GM12878 (cell line): Measurements from ENCODE around the gene DOCK9. TPM values are rescaled to one million over a fixed set of nuclear protein-coding genes. Genes with fewer than 3 reads are reported as not detected.
A peak's percentile ranks its signal among the peaks of the same experiment; 100 is the strongest.

Experiments used
- ATAC-seq: fragments of 200-7000 bp; cut with Tn5 transposase; 3 replicates; pipeline ENCODE4 v1.9.1; 2020; ENCODE audit warnings: mild to moderate bottlenecking, moderate library complexity
- BruUV-seq: library from RNA; stranded (reverse); fragments of 400-500 nt; replicated peaks from 2 replicates; lab custom pipeline; 2021; lab: Mats Ljungman, UMichigan
- CTCF ChIA-PET: fragments of 300-600 bp; sonication (Branson Sonifier 250); formaldehyde crosslinking; extraction: SDS; loops from one replicate; lab custom pipeline; 2021; ENCODE audit warnings: inconsistent platforms; lab: Yijun Ruan, JAX
- POLR2A ChIA-PET: fragments of 350-600 bp; formaldehyde crosslinking; extraction: SDS; loops from one replicate; lab custom pipeline; 2021; ENCODE audit warnings: inconsistent platforms; lab: Charles Lee
- RAD21 ChIA-PET: fragments of 300-600 bp; sonication (Branson Sonifier 250); formaldehyde crosslinking; loops from one replicate; lab custom pipeline; 2023; ENCODE audit warnings: antibody characterized with exemption; ENCODE audit not compliant: unreplicated experiment; lab: Charles Lee
- SMC1A ChIA-PET: fragments of 300-600 bp; sonication (Branson Sonifier 250); formaldehyde crosslinking; loops from one replicate; lab custom pipeline; 2023; ENCODE audit not compliant: unreplicated experiment, uncharacterized antibody; lab: Charles Lee
- DNase-seq: peaks from one replicate; pipeline ENCODE4 v3.0.0-alpha.2; 2011; ENCODE audit warnings: low read depth, low spot score
- FAIRE-seq: peaks from 3 replicates; lab custom pipeline; 2011; peaks lifted over from hg19 to GRCh38; lab: Jason Lieb, UNC
- H2AFZ ChIP-seq: 2 replicates; pipeline ENCODE4 v1.6.0; 2011; ENCODE audit warnings: low read depth, low read length, control low read depth; ENCODE audit not compliant: control insufficient read depth
- H3K27ac ChIP-seq: 2 replicates; pipeline ENCODE4 v1.5.1; 2011; ENCODE audit warnings: control low read depth; ENCODE audit not compliant: control insufficient read depth, insufficient read depth
- H3K27me3 ChIP-seq, 2 experiments: replicated peaks in 1 of 2; 2 replicates each; pipeline versions ENCODE4 v1.6.0 to v1.6.1; 2011; ENCODE audit warnings: low read length in 1 of 2; ENCODE audit not compliant: control insufficient read depth in 2 of 2, insufficient read depth in 2 of 2
- H3K36me3 ChIP-seq, 2 experiments: 2 replicates each; pipeline ENCODE4 v1.5.1; 2011; ENCODE audit warnings: low read length in 1 of 2; ENCODE audit not compliant: control insufficient read depth in 2 of 2, insufficient read depth in 2 of 2
- H3K4me1 ChIP-seq: 2 replicates; pipeline ENCODE4 v1.6.1; 2011; ENCODE audit warnings: mild to moderate bottlenecking, low read length, moderate library complexity, mixed read lengths; ENCODE audit not compliant: control insufficient read depth, insufficient read depth
- H3K4me2 ChIP-seq: 2 replicates; pipeline ENCODE4 v1.6.0; 2011; ENCODE audit warnings: control low read depth; ENCODE audit not compliant: control insufficient read depth, insufficient read depth
- H3K4me3 ChIP-seq: fragments of 200-600 bp; sonication (generic); 2 replicates; pipeline ENCODE4 v1.5.1; 2016
- H3K79me2 ChIP-seq: 2 replicates; pipeline ENCODE4 v1.6.0; 2011; ENCODE audit warnings: low read length; ENCODE audit not compliant: control insufficient read depth, insufficient read depth
- H3K9ac ChIP-seq: 2 replicates; pipeline ENCODE4 v1.8.0; 2011; ENCODE audit warnings: low read length, control low read depth, mixed read lengths; ENCODE audit not compliant: control insufficient read depth, insufficient read depth
- H3K9me3 ChIP-seq: replicated peaks from 3 replicates; pipeline ENCODE4 v1.5.1; 2011; ENCODE audit warnings: mild to moderate bottlenecking, low read length; ENCODE audit not compliant: control insufficient read depth, insufficient read depth
- H4K20me1 ChIP-seq: 2 replicates; pipeline ENCODE4 v1.6.0; 2011; ENCODE audit not compliant: control insufficient read depth, insufficient read depth
- CREM ChIP-seq: IDR thresholded peaks from 2 replicates; pipeline ENCODE4 v1.6.1; 2014; ENCODE audit warnings: antibody characterized with exemption, low read depth
- E2F4 ChIP-seq: IDR thresholded peaks from 2 replicates; pipeline ENCODE4 v1.6.1; 2012; ENCODE audit warnings: low read depth, low read length, improper control_type of control experiment
- EZH2 ChIP-seq: IDR thresholded peaks from 2 replicates; pipeline ENCODE4 v1.6.1; 2012; ENCODE audit warnings: low read depth, mild to moderate bottlenecking, control low read depth, inconsistent platforms, low read length, borderline replicate concordance; ENCODE audit not compliant: control insufficient read depth
- FOXK2 ChIP-seq: fragments of 450-650 bp; IDR thresholded peaks from 2 replicates; pipeline ENCODE4 v1.6.1; 2017; ENCODE audit warnings: mild to moderate bottlenecking, moderate library complexity
- MAX ChIP-seq: IDR thresholded peaks from 2 replicates; pipeline ENCODE4 v1.6.1; 2012; ENCODE audit warnings: low read depth, low read length, improper control_type of control experiment
- NRF1 ChIP-seq: conservative IDR thresholded peaks from 2 replicates; pipeline ENCODE4 v1.6.1; 2011; ENCODE audit warnings: mild to moderate bottlenecking, low read depth, low read length, improper control_type of control experiment
- RAD21 ChIP-seq: IDR thresholded peaks from 2 replicates; pipeline ENCODE4 v1.6.1; 2011; ENCODE audit warnings: mild to moderate bottlenecking, low read depth, low read length, moderate library complexity; ENCODE audit not compliant: insufficient read depth
- SIX5 ChIP-seq: IDR thresholded peaks from 2 replicates; pipeline ENCODE4 v1.6.1; 2011; ENCODE audit warnings: mild to moderate bottlenecking, low read depth, low read length, moderate library complexity; ENCODE audit not compliant: severe bottlenecking
- STAT3 ChIP-seq: IDR thresholded peaks from 2 replicates; pipeline ENCODE4 v1.6.1; 2011; ENCODE audit warnings: low read depth, low read length, improper control_type of control experiment
- TCF7 ChIP-seq: IDR thresholded peaks from 2 replicates; pipeline ENCODE4 v1.6.1; 2014; ENCODE audit warnings: antibody characterized with exemption, borderline replicate concordance
- USF1 ChIP-seq: IDR thresholded peaks from 2 replicates; pipeline ENCODE4 v1.6.1; 2011; ENCODE audit warnings: borderline replicate concordance, low read depth, mild to moderate bottlenecking, moderate library complexity, mixed read lengths, low read length; ENCODE audit not compliant: insufficient read depth; ENCODE audit errors: extremely low read length
- WGBS: methylation state at CpG from one replicate; pipeline ENCODE4 v1.1.6; 2016; ENCODE audit warnings: low lambda C conversion rate; ENCODE audit not compliant: insufficient replicate concordance, insufficient coverage; ENCODE audit errors: missing lambda C conversion rate; 5-methylcytosine and 5-hydroxymethylcytosine counted together
- in situ Hi-C: fragments of 300-500 bp; cut with MboI; formaldehyde crosslinking; loops from 9 replicates; pipeline ENCODE4 v1.14.3; 2018; ENCODE audit warnings: mixed read lengths
- intact Hi-C: fragments of 100-400 bp; cut with micrococcal nuclease; formaldehyde crosslinking; loops from one replicate; pipeline ENCODE4 v1.14.2; 2022; ENCODE audit not compliant: unreplicated experiment
- polyA plus RNA-seq, 11 experiments: library from polyadenylated mRNA; depleted of rRNA in 4 of 11; unstranded in 6 of 11; stranded (reverse) in 5 of 11; fragments of >200 nt; fragmentation: Nextera tagmentation in 4 of 11; fragmentation: Illumina TruSeq in 1 of 11; extraction: Ambion mirVana in 4 of 11; extraction: Trizol in 1 of 11; gene quantifications; 1 replicate in 1 of 11; 2 replicates in 10 of 11; pipeline versions ENCODE4 v1.2.1 to v1.2.3, GENCODE V29; 2011 to 2016; ENCODE audit warnings: inconsistent platforms in 2 of 11, missing spikeins in 2 of 11, low read depth in 1 of 11
- total RNA-seq, 4 experiments: library from RNA; depleted of rRNA in 3 of 4; stranded (reverse); fragments of >200 nt in 3 of 4; fragmentation: Illumina TruSeq in 1 of 4; extraction: Trizol in 1 of 4; gene quantifications; 2 replicates each; pipeline versions ENCODE4 v1.2.1 to v1.2.3, GENCODE V29; 2013 to 2021
- TF ChIP-seq, protein P1 (sequence below): IDR thresholded peaks from 2 replicates; pipeline ENCODE4 v1.6.1; 2012; ENCODE audit warnings: low read depth, low read length, improper control_type of control experiment

The DOCK9 gene
- total and polyA plus RNA-seq, 10 of the 15 experiments (the other 5 are each of a cell fraction or from before 2014, with no cell fraction given), result 0.09 to 2.9 (median 0.74) TPM

DNA sequence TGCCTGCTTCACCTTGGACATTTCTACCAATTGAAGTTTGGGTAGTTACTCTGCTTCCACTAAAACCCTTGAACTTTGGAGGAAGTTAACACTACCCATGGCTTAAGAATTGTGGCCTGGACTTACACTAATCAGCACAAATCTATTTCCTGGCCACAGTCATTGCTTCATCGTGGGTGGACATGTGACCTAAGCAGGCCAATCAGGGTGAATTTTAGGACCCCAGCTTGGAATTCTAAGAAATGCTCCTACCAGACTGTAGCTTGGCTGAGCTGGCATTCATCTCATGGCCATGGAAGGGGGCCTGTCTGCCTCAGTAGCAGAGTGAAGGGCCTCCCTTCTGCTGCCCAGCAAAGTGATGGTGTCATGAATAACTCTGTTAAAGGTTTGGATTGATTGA is 167.1 kb downstream of the DOCK9 start:
- ChIA-PET SMC1A (interaction anchor here (1.3 to 1.4 kb wide), 2 partner anchors 10 to 14 kb away, joined by 4 read pairs; no protein-coding TSS in a partner anchor), CTCF (no interaction called here), RAD21 (no interaction called here), POLR2A (no interaction called here)
- Histone ChIP-seq H3K27me3 (no peaks in the 10 kb centered on the region), H3K36me3 (no peaks in the 10 kb centered on the region), H3K9ac (no peak overlapping the region), H3K27ac (no peak overlapping the region), H3K4me2 (no peak overlapping the region), H3K9me3 (no peaks in the 10 kb centered on the region), H3K4me3 (no peak overlapping the region), H4K20me1 (no peaks in the 10 kb centered on the region), H2AFZ (no peak overlapping the region), H3K79me2 (no peaks in the 10 kb centered on the region), H3K4me1 (no peaks in the 10 kb centered on the region)
- intact Hi-C loops (no loop called here), in situ Hi-C loops (no loop called here)
- ATAC-seq, result no peak
- WGBS, result 0% methylated on average over 1 of the region's 1 CpG
- no TSS peak for BruUV-seq
- TF ChIP-seq STAT3, result no peak
- TF ChIP-seq FOXK2, result no peak
- TF ChIP-seq USF1, result peak; percentile 21
- no peak for FAIRE-seq
- no peak for DNase-seq

GRCh38 chr13:98809345-98809777 is 168.5 kb downstream of the DOCK9 start:
- SMC1A ChIA-PET, result no interaction called here
- Histone ChIP-seq H3K27ac (no peak overlapping the region), H3K36me3 (no peaks in the 10 kb centered on the region), H3K27me3 (no peaks in the 10 kb centered on the region), H3K4me2 (no peak overlapping the region), H2AFZ (no peak overlapping the region), H3K9ac (no peak overlapping the region), H3K4me3 (no peak overlapping the region), H4K20me1 (no peaks in the 10 kb centered on the region), H3K9me3 (no peaks in the 10 kb centered on the region), H3K4me1 (no peaks in the 10 kb centered on the region), H3K79me2 (no peaks in the 10 kb centered on the region)
- FAIRE-seq (no peak), ATAC-seq (no peak), DNase-seq (no peak)
- no TSS peak for BruUV-seq
- in situ Hi-C loops, result no loop called here
- RAD21 ChIA-PET, result no interaction called here
- CTCF ChIA-PET, result no interaction called here
- 62% methylated on average over 11 of the region's 11 CpGs for WGBS
- POLR2A ChIA-PET, result no interaction called here
- TF ChIP-seq TCF7 (no peak), EZH2 (no peak), CREM (no peak), STAT3 (no peak), E2F4 (no peak), RAD21 (no peak), SIX5 (no peak), NRF1 (no peak), MAX (no peak)
- TF ChIP-seq, protein P1, sequence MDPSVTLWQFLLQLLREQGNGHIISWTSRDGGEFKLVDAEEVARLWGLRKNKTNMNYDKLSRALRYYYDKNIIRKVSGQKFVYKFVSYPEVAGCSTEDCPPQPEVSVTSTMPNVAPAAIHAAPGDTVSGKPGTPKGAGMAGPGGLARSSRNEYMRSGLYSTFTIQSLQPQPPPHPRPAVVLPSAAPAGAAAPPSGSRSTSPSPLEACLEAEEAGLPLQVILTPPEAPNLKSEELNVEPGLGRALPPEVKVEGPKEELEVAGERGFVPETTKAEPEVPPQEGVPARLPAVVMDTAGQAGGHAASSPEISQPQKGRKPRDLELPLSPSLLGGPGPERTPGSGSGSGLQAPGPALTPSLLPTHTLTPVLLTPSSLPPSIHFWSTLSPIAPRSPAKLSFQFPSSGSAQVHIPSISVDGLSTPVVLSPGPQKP, result no peak
- intact Hi-C loops, result no loop called here
